ENCODE measurements around the gene OST4. TPM values are rescaled to one million over a fixed set of nuclear protein-coding genes. Genes with fewer than 3 reads are reported as not detected.

The OST4 gene
- total RNA-seq, 4 donors from 2014 or later: 221 to 396 (median 282) TPM

GRCh38 chr2:27042159-27042661, 29.2 kb downstream of the OST4 start:
- no peak for TF ChIP-seq CTCF (IDR thresholded peaks at IDR 0.05)
- no peak for DNase-seq (ENCODE audit: low spot score)
- ATAC-seq (ENCODE audit: low FRiP score): no peak

GRCh38 chr2:27041752-27042151, 29.7 kb downstream of the OST4 start:
- ATAC-seq (ENCODE audit: low FRiP score): no peak

GRCh38 chr2:27040282-27040681, 31.2 kb downstream of the OST4 start:
- no peak for TF ChIP-seq CTCF (IDR thresholded peaks at IDR 0.05)
- DNase-seq (ENCODE audit: low spot score): no peak
- ATAC-seq (ENCODE audit: low FRiP score): no peak

More at GRCh38 chr2:27041752-27042151, 29.7 kb downstream of the OST4 start:
- DNase-seq (ENCODE audit: low spot score): no peak
- TF ChIP-seq CTCF (IDR thresholded peaks at IDR 0.05): no peak

- ATAC-seq (ENCODE audit: low FRiP score): no peak
- TF ChIP-seq CTCF (IDR thresholded peaks at IDR 0.05): no peak
- no peak for DNase-seq (ENCODE audit: low spot score)
Measured at GRCh38 chr2:27039871-27040270, 31.6 kb downstream of the OST4 start.

- no peak for TF ChIP-seq CTCF (IDR thresholded peaks at IDR 0.05)
- no peak for ATAC-seq (ENCODE audit: low FRiP score)
- DNase-seq (ENCODE audit: low spot score): no peak
Measured at GRCh38 chr2:27039426-27039825, 32.0 kb downstream of the OST4 start.

- DNase-seq (ENCODE audit: low spot score) (no peak), ATAC-seq (ENCODE audit: low FRiP score) (no peak)
Measured at GRCh38 chr2:27038631-27039339, 32.7 kb downstream of the OST4 start.

More at GRCh38 chr2:27038631-27039339, 32.7 kb downstream of the OST4 start:
- no peak for TF ChIP-seq CTCF (IDR thresholded peaks at IDR 0.05)
